Stimulated activated CD8-positive, alpha-beta memory T cell treated with anti-CD3 and anti-CD28 coated beads, Interleukin-12 subunit alpha, Interleukin-12 subunit beta, amount 100 ng/mL, for 1 hour (primary cell): ENCODE results near the gene INSIG1.

Source experiments
- DNase-seq: peaks from one replicate; pipeline ENCODE4 v3.0.0-alpha.2; 2020; ENCODE audit warnings: low read depth

The INSIG1 gene

GRCh38 chr7:155297517-155298287 is at the start of gene INSIG1:
TSS of gene INSIG1 (plus strand) at chr7:155297878. CDS start at chr7:155298286, 408 bp downstream.
- DNase-seq = peak; percentile 80

DNA sequence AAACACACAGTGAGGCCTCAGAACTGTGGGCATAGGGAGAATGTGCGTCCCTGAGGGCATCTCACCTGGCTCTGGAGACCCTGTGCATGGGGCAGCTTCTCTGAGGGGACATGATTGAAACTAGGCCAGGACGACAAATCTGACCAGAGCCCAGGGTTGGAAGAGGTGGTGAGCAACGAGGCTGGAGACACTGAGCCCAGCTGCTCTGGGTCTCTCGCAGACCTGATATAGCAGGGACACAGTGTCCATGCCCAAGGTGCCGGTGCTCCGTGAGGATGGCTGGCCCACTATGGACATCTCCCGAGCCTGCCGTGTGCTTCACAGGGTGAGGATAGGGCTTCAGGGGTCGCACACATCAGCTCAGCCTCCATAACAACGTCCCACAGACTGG is 49.3 kb upstream of the INSIG1 start:
- no peak for DNase-seq

DNA sequence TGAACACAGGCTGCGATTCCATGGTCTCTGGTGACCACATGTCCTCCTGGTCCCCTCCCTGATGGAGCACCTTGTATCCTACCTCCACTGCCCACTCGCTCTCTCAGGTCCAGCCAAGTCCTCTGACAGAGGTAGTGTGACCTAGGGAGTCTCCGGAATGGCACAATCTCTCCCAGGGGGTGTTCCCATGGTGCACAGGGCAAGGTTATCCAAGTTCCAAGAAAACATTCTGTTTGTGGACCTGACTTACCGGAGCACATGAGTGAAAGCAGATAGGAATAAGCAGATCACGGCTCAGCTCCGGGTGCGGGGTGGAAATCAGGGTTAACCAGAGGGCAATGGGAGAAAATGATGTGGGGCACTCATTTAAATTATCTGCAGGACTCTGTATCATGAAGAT is 45.8 kb upstream of the INSIG1 start:
- DNase-seq = no peak

DNA sequence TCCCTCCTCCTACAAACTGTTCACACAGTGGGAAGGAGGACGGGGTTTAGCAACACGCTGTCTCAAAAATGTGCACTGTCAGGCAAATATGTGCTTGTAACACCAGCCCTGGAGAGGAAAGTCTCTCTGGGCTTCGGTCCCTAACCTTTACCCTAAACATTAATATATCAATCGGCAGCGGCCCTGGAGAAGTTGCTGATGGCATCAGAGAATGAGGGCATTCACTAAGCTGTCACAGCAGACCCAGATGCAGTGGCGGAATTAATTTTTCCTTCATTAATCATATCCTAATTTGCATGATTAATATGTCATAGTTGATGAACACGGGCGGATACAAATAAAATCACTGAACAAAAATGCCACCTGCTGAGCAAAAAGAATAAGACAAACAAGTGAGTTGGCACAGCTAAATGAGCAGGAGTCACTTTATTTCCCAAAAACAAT is 45.2 kb upstream of the INSIG1 start:
- DNase-seq = no peak

- no peak for DNase-seq
Measured at GRCh38 chr7:155252892-155253501, 44.7 kb upstream of the INSIG1 start.

GRCh38 chr7:155254018-155254417 is 43.7 kb upstream of the INSIG1 start:
- DNase-seq = no peak

- DNase-seq = no peak
Measured at GRCh38 chr7:155255071-155255470, 42.6 kb upstream of the INSIG1 start.

DNA sequence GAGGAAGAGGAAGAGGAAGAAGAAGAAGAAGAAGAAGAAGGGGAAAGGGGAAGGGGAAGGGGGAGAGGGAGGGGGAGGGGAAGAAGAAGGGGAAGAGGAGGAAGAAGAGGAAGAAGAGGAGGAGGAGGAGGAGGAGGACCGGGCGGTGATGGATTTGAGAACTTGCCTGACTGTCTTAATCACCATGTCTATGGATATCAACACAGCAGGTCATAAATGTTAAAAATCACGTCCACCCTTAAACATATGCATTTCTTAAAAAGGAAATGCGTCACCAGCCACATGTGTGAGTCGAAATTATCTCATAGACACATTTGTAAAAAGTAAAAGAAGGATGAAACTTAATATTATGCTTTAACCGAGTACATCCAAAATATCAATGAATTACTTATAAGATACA is 42.1 kb upstream of the INSIG1 start:
- DNase-seq = no peak

- DNase-seq = no peak
Measured at GRCh38 chr7:155256081-155256760, 41.5 kb upstream of the INSIG1 start.

DNA sequence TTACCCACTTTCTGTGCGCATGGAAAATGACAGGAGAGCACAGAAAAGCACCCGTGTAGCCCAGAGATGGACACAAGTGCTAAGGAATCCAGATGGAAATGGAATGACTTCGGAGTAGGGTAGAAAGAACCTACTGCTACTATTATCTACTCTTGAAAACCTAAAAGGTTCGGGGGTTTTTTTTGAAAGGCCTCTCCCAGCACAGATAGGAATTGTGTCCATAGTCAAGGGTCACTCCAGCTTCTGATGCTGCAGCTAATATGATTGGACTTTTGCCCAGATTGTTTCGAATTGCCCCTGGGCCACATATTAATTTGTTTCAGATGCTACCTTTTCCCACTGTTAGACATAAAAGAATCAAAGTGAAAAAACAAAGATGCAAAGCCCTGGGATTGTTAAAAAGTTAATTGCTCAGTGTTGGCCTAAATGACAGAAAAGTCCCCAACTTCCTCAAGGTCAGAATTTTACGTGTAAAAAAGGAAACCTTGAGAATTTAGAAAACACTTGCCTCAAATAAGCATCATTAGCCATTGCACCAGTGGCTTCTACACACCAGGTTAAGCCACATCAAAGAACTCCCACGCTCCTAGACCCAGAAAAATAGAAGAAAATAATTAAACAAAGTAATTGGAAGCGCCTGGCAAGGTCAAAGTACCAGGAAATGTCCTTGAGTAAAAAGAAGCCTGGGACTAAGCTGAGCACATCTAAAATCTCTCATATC is 40.8 kb upstream of the INSIG1 start:
- no peak for DNase-seq

DNA sequence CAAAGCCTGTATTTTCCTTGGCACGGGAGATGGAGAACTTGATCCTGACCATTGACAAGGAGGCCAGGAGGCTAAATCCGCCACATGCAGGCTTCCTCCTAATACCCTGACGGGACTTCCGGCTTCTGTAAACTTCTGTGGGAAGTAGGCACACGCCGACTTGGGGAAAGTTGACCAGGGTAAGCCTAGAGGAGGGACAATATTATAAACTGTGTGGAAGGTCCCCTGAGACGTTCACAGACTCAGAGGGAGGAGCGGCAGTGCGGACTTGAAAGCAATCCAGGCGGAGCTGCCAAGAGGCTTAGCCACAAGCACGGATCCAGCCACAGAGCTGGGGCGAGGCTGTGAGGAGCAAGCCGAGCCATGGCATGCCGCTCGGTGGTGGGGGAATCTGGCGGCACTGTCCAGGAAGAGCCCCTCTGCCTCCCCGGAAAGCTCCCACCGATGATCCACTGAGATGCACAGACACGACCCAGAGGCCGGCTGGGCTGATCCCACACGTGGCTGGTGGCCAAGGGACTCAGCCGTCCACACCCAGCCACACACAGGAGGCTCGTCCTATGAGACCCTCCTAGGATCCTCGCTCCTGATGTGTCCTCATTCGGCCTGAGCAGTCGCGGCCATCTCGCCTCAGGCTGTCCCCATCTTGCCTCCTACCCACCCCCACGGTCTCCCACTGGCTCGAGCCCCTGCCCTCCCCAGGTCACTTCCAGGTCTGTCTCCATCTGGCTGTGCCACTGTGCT is 40.0 kb upstream of the INSIG1 start:
- DNase-seq = no peak

DNA sequence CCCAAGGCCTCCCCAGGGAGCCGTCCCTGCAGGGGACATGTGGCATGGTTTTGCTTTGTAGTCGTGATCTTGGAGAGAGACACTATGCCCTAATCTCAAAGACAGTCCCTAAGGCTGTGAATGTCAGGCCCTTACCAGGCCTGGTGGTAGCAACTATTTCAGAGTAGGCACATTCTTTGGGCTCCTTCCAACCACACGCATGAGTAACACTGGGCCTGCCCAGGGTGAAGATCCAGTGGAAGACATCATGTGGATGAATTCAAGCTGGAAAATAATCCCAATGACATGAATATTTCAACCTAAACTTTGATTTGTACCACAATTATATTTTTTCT is 39.5 kb upstream of the INSIG1 start:
- DNase-seq = no peak

DNA sequence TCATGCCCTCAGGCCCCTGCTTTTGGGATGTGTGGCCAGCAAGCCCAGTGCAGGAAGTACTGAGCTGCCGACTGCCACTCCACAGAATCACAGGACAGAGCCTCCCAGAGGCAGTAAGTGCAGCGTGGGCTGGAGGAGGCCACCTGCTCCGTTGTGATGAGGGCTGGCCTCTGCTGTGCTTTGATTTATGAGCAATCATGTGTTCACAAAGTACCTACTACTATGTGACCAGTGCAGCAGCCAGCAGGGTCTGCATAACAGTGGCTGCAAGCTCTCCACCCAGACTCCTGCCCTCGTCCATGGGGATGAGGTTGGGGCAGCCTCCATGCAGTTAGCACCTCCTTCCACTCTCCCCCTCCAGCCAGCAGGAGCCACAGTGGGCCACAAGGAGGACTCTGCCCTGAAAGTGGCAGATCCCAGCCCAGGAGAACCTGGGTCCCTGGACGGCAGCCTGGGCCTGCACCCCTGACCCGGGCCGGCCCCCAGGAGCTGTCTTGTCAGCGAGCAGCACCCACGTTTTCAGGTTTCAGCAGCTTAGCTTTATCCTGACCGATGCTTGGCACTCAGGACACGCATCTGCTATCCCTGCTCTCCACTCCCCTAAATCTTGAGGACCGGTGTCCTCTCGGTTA is 37.7 kb upstream of the INSIG1 start:
- no peak for DNase-seq

DNA sequence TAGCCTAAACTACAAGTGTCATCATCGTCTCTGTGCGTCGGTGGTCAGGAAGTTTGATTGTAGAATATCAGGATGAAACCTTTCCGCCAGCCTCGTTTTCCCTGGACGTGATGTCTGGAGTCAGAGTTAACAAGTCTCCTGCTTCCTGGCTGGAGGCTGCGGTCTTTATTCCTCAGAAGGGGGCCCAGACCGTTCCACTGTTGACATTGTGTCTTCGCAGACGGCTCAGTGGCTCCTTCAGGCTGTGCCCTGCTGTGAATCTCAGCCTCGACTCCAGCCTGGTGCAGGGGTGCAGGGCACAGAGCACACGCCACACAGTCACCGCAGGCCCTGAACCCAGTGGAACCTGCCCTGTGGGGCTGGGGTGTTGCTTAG is 37.2 kb upstream of the INSIG1 start:
- no peak for DNase-seq

- no peak for DNase-seq
Measured at GRCh38 chr7:155261031-155261985, 36.4 kb upstream of the INSIG1 start.

DNA sequence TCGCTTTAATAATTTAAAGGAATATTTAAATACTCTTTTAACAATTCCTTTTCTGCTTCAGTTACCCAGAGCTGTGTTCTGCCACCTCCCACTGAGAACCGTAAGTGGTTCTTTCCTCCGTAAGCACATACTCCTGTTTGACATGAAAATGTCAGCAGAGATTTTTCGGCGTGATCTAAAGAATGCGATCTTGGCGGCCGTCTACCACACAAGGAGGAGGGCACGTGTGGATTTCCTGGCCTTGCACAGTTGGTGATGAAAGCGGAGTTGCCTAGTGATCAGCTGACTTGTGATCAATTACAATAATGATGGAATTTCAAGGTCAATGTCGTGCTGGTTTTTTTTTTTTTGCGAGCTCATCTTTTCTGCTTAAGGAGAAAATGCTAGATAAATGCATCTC is 35.6 kb upstream of the INSIG1 start:
- DNase-seq = no peak

GRCh38 chr7:155263051-155263450 is 34.6 kb upstream of the INSIG1 start:
- no peak for DNase-seq

GRCh38 chr7:155263581-155264143 is 34.0 kb upstream of the INSIG1 start:
- DNase-seq = no peak

- no peak for DNase-seq
Measured at GRCh38 chr7:155265144-155265543, 32.5 kb upstream of the INSIG1 start.

DNA sequence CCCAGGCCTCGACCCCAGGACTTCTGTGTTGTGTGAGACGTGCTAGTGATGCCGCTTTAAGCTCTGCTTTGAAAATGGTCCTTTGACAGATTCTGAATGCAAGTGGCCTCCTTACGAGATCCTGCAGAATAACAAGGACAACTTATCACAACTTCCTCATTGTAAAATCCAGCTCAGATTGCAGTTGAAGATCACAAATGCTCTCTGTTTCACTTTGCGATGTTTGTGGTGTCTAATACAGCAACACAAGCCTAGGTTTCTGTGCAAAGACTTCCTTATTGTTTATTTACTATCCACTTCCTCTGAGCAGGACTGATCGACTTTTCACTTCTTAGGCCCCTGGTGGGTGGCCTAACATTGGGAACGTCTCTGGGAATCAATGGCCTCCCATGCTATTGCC is 31.7 kb upstream of the INSIG1 start:
- no peak for DNase-seq
